Measurements from ENCODE around the gene SRRD.

Gene SRRD

DNA sequence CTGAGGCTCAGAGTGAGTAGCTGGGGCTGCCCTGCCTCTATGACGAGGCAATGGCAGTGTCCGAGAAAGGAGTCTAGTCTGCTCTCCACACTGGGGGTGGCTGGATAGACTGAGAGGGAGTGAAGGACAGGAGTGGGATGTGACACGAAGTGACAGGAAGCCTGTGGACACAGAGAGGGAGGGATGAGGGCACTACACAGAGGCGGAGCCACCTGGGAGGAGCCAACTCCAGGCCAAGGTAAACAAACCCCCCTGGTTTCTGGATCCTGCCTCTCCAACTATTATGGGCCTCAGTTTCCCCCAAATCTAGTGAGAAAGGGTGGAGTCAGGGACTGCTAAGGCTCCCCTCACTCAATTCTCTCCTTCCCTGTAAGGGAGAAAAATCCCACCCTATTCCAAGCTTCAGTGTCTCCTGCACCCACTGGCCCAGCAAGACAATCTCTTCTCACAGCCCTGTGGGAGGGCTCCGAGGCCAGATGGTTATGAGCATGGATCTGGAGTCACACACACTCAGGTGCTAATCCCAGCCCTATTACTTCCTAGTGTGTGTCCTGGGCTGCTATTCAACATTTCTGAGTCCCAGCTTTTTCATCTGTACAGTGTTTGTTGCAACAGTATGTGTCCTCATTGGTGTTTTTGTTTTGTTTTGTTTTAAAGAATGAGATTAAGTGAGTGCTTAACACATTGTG is 29.7 kb upstream of the SRRD start:
- no peak for FAIRE-seq

DNA sequence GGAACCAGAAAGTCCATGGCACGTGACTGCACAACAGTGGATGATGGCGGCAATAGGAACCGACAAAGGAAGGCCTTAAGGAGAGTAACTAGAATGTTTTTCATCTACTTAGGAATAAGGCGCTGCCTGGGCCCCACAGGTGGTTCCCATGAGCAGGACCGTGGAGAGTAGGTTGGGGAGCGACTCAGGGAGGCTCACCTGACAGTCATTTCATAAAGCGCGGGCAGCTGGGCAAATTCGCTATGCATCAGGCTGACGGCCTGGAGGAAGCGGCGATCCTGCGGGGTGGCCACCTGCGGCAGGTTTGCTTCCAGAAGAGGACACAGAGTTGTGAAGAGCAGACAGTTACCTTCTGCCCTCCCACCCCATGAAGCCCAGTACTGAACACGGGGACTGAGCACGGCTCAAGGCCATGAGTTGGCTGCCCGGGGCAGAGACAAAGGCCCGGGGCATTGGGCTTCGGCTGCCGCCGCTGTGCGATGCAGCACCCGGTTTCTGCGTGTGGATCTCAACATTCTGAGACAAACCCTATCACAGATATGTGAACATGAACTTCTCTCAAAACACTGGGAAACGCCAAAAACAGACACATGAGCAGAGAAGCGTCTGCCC is 25.9 kb upstream of the SRRD start:
- FAIRE-seq = no peak

DNA sequence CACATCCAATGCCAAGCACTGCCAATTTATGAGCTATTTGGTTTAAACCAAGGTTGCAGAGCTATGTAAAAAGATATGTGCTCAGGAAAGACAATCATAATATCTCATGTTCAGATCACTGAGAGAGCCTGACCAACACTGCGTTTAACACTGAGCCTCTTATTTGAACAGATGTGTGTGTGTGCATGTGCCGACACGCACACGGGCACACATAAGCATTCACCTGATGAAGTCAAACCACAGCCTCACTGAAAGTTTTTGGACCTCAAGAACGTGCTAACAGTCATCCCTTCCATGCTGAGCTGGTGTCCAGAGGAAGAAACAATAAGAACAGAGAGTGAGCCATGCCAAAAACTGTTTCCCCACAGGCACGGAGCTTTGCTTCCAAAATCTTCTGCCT is 23.5 kb upstream of the SRRD start:
- no peak for FAIRE-seq

DNA sequence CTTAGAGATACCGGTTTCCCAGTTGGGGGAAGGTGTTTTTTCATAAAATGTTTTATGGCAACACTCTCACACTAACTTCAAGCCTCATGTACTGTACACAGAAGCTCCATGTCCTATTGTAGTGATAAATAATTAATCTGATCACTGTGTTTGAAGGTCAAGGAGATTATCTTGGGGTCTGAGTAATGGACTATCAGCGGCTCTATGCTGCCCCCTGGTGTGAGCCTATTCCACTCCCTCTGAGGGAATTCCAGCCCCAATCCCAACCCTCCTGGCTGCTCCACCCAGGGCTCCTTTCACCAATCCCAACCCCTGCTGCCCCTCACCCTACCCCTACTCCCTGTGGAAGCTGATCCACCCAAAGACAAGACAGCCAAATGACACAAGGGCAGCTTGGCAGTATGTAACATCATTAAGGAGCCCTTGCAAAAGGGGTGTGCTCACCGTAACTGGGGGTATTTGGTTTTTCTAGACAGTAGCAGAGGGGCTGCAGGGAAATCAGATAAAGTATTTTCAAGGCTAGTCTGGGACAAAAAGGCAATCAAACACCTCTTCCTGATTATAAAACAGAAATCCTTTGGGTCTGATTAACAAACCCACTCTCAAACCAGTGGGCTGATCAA is 22.4 kb upstream of the SRRD start:
- FAIRE-seq = no peak

DNA sequence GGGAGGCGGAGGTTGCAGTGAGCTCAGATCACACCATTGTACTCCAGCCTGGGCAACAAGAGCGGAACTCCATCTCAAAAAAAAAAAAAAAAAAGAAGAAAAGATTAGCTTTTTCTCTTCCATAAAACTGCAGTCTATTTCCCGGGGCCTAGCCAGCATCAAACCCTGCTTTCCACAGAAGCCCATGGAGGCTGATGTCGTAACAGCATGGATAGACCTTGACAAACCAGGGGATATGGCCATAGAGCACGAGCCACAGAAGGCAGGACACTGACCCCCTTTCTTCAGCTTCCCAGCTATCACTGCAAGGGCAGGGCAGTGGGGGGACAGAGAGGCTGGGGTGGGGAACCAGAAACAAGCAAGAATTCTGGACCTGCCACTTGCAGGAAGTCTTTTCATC is 21.6 kb upstream of the SRRD start:
- FAIRE-seq = no peak

DNA sequence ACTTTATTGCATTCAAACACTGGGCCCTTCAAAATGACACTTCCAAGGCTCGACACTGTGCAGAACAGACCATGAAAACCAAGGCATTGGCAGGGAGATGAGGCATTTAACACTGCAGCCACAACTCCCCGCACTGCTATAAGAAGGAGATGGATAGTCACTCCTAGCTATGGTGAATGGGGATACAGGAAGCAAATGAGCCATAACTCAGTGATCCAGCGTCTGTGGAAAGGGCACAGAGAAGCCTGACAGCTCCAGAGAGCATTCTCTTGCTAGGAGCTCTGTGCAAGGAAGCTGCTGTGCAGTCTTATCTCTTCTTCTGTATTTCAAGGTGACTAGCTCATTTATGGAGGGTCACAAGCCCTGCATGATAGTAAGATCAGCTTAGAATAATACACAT is 21.0 kb upstream of the SRRD start:
- no peak for FAIRE-seq

DNA sequence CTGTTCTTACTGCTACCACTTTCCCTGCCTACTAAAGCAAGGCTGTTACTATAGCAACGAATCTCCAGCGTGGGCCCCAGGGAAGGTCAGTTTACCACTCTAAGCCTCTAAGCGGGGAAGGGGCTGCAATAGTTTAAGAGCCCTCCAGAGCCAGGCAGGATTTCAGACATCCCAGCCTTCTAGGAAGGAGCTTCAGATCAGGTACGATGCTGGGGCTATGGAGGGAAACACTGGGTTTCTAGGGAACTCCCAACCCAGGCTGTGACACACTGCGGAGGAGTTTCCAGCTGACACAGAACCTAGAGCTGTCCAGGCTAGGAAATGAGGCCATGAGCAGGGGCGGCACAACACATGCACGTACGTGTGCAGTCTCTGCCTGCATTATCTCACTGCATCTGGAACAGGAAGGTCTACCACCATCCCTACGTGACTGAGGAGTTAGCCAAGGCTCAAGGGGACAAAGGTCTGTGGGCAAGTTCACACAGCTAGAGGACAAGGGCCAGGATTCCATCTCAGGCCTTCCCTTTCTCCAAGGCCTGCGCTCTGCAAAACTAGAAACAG is 20.5 kb upstream of the SRRD start:
- FAIRE-seq = no peak

DNA sequence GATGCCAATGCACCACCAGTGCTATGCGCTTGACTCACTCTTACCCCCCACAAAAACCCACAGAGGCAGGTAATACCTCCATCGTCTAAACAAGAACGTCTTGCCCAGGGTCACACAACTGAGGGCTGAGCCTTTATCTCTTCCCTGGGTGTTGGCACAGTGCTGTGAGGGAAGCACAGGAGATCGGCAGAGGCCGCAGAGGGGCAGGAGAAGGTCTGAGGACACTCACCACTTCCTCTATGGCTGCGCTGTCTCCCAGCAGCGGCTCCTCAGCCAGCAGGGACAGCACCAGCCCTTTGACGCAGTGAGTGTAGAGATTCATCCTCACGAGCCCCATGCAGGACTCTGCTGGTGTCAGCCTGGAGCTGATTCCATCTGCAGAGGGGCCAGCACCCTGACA is 20.0 kb upstream of the SRRD start:
- no peak for FAIRE-seq

DNA sequence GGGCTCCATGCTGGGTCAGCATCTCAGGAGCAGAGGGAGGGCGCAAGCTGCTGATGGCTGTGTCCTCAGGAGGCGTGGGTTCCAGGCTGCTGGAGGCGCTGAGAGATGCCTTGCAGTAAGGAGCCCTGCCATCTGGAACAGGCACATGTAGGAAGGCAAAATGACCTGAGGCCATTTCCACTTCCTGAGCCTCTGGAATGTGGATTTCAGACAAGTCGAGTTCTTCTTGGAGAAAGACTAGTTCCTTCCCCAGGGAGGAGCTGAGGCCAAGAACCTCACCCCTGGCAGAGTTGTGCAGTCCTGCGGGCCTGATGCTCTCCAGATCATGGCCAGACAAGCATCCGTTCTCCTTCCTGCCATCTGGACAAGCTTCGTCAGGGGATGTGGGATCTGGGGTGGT is 19.4 kb upstream of the SRRD start:
- no peak for FAIRE-seq

DNA sequence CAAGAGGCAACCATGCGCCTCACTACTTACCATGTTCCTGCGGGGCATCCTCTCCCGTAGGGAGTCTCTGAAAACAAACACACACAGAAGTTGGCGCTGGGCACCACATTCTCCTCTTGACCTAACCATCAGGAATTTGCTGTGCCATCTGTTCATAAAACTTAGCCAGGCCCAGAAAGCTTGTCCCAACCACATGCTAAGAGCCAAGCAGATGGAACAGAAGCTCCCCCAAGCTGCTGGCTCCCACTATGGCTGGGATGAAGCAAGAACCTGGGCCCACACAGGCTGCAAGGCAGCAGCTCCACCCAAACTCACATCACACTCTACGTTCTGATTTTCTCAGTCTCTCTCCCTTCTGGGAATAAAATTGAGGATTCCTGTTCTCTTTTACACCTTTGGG is 17.5 kb upstream of the SRRD start:
- FAIRE-seq = no peak

DNA sequence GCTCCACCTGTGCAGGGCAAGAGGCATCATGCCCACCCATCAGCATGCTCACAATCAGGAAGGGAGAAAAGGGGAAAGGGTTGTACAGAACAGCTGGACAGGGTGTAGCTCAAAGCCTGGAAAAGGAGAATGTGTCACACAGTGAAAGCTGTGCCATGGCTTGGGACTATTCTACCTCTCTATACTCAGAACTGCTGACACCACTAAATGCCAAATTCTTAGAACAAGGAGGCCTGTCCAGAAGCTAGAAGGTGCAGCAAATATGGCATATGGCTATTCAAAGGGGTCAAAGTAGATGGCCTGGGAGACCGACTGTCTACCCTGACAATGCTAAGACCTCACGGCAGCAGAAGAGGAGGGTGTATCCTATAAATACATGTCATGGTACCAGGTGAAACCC is 12.9 kb upstream of the SRRD start:
- no peak for FAIRE-seq

DNA sequence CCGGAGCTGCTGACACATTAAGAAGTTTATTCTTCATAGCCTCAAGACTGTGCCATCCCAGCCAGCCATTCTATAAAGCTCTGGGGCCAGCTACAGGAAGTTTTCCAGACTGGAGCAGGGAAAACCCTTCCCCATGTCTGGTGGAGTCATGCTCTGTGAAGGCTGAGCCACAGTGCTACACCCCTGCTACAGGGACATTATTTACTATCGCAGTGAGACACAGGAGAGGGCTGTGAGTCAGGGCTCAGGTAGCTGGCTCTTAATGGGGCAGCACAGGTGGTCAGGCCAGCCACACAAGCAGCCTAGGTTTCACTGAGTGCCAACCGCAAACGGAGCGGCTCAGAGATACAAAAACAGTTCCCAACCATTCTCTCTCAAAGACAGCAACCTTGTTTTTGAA is 12.2 kb upstream of the SRRD start:
- FAIRE-seq = peak; percentile 53

DNA sequence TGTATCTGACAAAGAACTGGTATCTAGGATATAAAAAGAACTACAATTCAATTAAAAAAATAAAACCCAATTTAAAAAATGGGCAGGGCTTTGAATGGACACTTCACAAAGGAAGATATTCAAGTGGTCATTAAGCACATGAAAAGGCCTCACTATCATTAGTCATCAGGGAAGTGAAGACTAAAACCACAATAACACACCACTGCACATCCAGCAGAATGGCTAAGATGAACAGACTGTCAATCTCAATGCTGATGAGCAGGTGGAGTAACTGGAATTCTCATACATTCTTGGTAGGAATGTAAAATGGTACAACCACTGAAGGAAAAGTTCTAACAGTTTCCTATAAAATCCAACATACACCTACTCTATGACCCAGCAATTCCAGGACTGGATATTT is 9.0 kb upstream of the SRRD start:
- FAIRE-seq = no peak

DNA sequence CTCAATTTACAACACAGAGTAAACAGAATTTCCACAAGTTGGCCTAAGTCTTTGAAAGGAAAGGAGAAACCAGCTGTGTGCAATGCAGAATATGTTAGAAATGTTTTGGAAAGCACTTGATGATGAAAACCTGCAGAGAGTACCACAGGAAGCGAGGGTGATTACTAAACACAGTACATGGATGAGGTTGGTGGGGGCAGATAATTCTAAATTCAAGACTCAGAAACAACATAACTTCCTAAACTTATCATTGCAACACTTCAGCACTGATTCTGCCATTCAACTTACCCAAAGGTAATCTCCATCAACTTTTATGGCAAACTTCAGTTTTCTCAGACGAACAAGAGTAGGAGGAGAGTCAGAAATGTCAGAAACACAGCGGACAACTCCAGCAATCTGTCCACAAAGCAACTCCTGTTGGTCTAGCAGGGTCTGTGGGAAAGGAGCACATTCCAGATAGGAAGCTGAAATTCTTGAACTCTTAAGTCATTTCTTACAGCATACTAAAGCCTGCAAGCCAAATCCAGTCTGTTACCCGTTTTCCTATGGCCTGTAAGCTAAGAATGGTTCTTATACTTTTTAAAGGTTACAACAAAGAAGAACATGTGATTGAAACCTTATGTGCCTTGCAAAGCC is 6.9 kb upstream of the SRRD start:
- FAIRE-seq = no peak

DNA sequence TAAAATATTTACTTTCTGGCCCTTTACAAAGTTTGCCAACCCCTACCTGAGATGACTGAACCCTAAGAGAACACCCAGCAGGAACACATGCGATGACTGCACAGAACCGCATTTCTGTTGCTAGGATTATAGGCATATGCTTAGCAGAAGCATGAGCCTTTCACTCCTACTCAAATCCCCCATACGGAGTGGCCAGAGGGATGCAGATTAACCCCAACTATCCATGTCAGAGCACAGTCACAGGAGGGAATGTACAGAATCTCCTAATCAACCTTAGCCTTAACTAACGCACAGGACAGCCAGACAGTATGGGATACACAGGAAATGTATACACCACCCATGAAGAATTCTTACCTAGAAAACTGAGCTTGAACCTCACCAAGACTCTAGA is 6.3 kb upstream of the SRRD start:
- no peak for FAIRE-seq

DNA sequence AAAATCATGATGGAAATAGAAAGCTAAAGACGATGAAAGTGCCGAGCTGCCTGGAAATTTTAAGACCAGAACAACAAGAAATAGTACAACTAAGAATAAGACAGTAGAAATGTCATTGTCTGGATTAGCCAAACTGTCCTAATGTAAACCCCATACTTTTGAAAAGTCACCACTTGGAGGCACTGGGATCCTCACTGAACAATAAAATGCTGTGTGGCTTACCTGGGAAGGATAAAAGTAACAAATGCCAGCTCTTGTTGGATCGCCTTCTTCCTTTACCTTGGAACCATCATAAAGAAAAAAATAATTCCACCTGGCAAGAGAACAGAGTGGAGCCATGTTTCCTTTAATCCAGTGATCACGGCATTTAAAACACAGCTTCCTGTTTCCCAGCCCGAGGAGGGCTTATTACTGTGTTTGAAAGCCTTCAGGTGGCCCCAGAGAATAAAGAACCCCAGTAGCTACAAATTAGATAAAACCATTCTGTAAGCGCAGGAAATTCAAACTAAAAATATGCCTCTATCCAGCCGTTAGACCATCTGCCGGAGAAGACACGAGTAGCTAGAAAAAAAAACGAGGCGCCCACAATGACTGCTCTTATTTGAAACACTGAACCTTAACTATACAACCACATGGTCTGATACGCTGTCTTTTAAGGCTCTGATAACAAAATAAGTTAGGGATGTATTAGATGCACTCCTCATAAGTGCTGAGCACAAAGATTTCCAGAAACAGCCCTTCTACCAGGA is 4.5 kb upstream of the SRRD start:
- peak; percentile 41 for FAIRE-seq

DNA sequence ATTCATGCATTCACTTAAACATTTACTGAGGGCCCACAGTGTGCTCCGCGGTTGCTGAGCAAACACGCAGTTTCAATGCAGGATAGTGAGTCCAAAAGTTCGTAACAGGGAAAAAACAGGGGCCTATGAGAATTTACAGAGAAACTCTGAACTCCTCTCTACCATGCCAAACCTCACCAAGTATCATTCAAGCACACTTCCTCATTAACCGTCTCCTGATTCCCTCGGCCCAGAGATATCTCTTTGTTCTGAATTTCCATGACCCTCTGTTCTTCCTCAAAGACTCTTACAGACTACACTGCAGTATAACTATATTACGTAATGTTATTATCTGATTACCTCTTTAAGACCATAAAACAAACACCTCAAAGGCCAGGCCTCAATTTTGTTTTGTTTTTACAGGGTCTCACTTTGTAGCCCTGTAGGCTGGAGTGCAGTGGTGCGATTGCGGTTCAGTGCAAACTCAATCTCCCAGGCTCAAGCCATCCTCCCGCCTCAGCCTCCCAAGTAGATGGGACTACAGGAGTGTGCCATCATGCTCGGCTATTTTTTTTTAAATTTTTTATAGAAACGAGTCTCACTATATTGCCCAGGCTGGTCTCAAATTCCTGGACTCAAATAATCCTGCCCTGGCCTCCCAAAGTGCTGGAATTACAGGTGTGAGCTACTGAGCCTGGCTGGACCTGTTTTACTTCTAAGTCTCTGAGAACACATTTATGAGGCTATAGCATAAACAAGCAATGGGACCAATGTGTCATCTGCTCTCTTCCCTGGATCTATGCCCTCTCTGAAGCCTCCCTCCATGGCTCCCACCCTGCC is 3.7 kb upstream of the SRRD start:
- FAIRE-seq = no peak

DNA sequence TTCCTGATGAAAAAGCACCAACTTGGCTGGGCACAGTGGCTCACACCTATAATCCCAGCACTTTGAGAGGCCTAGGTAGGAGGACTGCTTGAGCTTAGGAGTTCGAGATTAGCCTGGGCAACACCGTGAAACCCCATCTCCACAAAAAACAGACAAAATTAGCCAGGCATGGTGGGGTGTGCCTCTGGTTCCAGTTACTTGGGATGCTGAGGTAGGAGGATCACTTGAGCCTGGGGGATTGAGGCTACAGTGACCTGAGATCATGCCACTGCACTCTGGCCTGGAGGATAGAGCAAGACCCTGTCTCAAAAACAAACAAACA is 3.1 kb upstream of the SRRD start:
- no peak for FAIRE-seq

DNA sequence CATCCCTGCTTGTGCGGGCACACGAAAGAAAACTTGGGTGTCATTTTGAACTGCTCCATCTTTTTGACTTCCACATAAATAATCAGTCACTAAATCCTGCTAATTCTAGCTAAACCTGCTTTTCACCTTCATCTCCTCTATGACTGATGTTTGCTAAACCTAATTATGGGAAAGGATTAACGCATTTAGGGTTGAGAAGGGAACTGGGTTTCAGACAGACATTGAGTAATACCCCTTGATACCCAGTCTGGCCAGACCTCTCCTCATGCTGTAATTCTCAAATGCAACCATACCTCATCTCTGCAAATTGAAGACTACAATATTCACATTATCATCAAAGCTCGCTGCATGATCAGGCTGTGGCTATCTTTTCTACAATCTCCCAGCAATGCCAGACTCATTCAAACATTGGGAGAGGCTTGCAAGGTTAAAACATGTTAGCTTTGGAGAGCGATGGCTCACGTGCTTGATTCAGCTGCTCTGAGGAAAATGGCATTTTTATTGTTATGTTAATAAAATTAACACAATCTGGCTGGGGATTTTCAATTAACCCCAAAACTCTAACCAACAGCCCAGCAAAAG is 2.5 kb upstream of the SRRD start:
- no peak for FAIRE-seq

DNA sequence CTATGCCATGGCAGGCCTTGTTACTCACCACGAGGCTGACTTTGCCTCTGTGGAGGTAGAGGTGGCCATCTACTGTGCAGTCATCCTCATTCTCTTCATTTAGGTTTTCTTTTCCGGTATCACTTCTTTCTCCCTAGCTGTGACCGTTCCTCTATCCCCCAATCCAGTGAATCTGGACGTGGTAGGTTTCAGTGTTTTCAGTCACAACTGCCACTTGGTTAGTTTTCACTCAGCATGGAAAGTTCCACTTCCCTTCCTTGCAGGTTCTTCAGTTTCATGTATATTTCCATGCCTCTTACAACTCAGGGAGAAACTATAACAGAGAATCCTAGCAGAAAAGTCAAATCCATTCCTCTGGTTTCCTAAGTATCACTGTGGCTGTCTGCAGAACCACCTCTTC is 2.0 kb upstream of the SRRD start:
- FAIRE-seq = no peak

DNA sequence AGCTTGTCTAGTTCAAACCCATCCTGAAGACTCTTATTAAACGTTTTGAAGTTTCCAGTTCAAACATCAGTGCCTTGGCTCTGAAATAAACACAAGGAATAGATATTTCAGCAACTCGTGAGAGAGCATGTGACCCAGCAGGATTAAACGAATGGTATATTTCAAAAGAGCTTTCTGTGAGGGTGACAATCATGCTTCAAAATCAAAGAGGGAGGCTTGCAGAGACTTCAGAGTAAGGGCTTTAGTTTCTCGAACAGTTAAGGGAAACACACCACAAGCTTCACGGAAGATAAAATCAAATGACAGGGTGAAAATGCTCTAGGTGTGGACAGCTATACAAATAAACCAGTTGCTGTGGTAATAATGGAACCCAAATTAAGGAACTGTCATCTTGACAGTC is 1.5 kb upstream of the SRRD start:
- FAIRE-seq = no peak

DNA sequence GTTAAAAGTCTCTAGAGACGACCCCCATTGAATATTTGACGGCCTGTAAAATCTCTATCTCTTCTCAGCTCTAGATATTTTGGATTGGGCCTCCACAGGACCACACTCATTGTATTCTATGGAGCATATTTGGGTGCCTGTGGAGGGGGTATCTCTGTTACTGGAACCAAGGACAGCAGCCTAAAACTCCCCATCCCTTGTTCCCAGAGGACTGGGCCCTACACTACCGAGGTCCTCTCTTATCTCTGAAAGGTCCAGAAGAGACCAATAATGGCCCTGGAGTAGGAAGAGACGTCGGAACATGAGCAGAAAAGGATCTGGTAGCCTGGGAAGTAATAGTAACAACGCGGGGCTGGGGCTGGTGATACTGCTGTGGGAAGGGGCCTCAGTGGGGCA is 636 bp upstream of the SRRD start:
- FAIRE-seq = no peak

Measured in islet of Langerhans (tissue), 1 donor.